ENCODE data around the gene SLC12A2.

The SLC12A2 gene

GRCh38 chr5:128132499-128132898 is 48.9 kb downstream of the SLC12A2 start:
- Histone ChIP-seq H3K79me2 (ENCODE audit: insufficient read depth, low read length) (no peaks in the 10 kb centered on the region), H3K9me2 (ENCODE audit: low read depth, low read length) (no peaks in the 10 kb centered on the region), H3K9ac (ENCODE audit: low read length) (no peak overlapping the region), H4K20me1 (ENCODE audit: insufficient read depth, low read length) (no peaks in the 10 kb centered on the region), H3K9me3 (ENCODE audit: low read length) (no peaks in the 10 kb centered on the region), H3K4me3 (ENCODE audit: low read depth, low read length, poor library complexity, severe bottlenecking) (no peak overlapping the region), H3K4me2 (ENCODE audit: low read length) (no peak overlapping the region), H3K27ac (ENCODE audit: low read depth, low read length, poor library complexity, severe bottlenecking) (no peak overlapping the region), H2AFZ (ENCODE audit: low read length) (no peak overlapping the region), H3K4me1 (ENCODE audit: insufficient read depth, low read length, severe bottlenecking) (no peaks in the 10 kb centered on the region), H3K36me3 (ENCODE audit: insufficient read depth, low read length) (peaks cover 63% of the 10 kb centered on the region), H3K27me3 (ENCODE audit: insufficient read depth, low read length) (no peaks in the 10 kb centered on the region), H3F3A (ENCODE audit: insufficient read depth, low read length) (no peaks in the 10 kb centered on the region)
- no peak for TF ChIP-seq EZH2 (IDR thresholded peaks at IDR 0.05; ENCODE audit: borderline replicate concordance, low read length)
- TF ChIP-seq CTCF (IDR thresholded peaks at IDR 0.05; ENCODE audit: low read length) = no peak

GRCh38 chr5:128135286-128135685 is 51.7 kb downstream of the SLC12A2 start:
- Histone ChIP-seq H3K4me2 (ENCODE audit: low read length) (no peak overlapping the region), H3K27ac (ENCODE audit: low read depth, low read length, poor library complexity, severe bottlenecking) (no peak overlapping the region), H2AFZ (ENCODE audit: low read length) (no peak overlapping the region), H3K9ac (ENCODE audit: low read length) (no peak overlapping the region), H3K9me3 (ENCODE audit: low read length) (no peaks in the 10 kb centered on the region), H3K4me1 (ENCODE audit: insufficient read depth, low read length, severe bottlenecking) (no peaks in the 10 kb centered on the region), H3F3A (ENCODE audit: insufficient read depth, low read length) (no peaks in the 10 kb centered on the region), H3K9me2 (ENCODE audit: low read depth, low read length) (no peaks in the 10 kb centered on the region), H3K36me3 (ENCODE audit: insufficient read depth, low read length) (peaks cover 70% of the 10 kb centered on the region), H4K20me1 (ENCODE audit: insufficient read depth, low read length) (no peaks in the 10 kb centered on the region), H3K4me3 (ENCODE audit: low read depth, low read length, poor library complexity, severe bottlenecking) (no peak overlapping the region), H3K27me3 (ENCODE audit: insufficient read depth, low read length) (no peaks in the 10 kb centered on the region), H3K79me2 (ENCODE audit: insufficient read depth, low read length) (no peaks in the 10 kb centered on the region)
- TF ChIP-seq CTCF (IDR thresholded peaks at IDR 0.05; ENCODE audit: low read length) = no peak
- TF ChIP-seq EZH2 (IDR thresholded peaks at IDR 0.05; ENCODE audit: borderline replicate concordance, low read length) = no peak

DNA sequence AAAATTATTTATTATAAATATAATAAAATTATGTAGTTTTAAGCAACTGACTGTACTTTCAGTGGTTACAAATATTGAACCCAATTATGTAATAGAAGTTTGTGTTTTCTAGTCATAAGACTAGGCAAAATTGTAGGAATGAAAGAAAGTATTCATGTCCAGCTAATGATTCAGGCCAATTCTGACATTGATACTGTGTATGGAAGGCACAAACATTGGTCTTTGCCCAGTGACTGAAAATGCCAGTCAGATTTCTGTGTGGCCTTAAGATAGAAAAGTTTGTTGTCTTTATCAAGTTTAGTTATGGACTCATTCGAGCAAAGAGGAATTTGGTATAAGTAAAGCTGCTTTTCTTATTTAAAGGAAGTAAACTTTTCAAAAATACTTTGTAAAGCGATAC is 60.3 kb downstream of the SLC12A2 start:
- Histone ChIP-seq H3K4me1 (ENCODE audit: insufficient read depth, low read length, severe bottlenecking) (no peaks in the 10 kb centered on the region), H3K9me3 (ENCODE audit: low read length) (no peaks in the 10 kb centered on the region), H4K20me1 (ENCODE audit: insufficient read depth, low read length) (no peaks in the 10 kb centered on the region), H3K27ac (ENCODE audit: low read depth, low read length, poor library complexity, severe bottlenecking) (no peak overlapping the region), H3K27me3 (ENCODE audit: insufficient read depth, low read length) (no peaks in the 10 kb centered on the region), H3F3A (ENCODE audit: insufficient read depth, low read length) (no peaks in the 10 kb centered on the region), H2AFZ (ENCODE audit: low read length) (no peak overlapping the region), H3K9me2 (ENCODE audit: low read depth, low read length) (no peaks in the 10 kb centered on the region), H3K4me3 (ENCODE audit: low read depth, low read length, poor library complexity, severe bottlenecking) (no peak overlapping the region), H3K4me2 (ENCODE audit: low read length) (no peak overlapping the region), H3K9ac (ENCODE audit: low read length) (no peak overlapping the region), H3K36me3 (ENCODE audit: insufficient read depth, low read length) (peaks cover 56% of the 10 kb centered on the region), H3K79me2 (ENCODE audit: insufficient read depth, low read length) (no peaks in the 10 kb centered on the region)
- TF ChIP-seq EZH2 (IDR thresholded peaks at IDR 0.05; ENCODE audit: borderline replicate concordance, low read length) (no peak), CTCF (IDR thresholded peaks at IDR 0.05; ENCODE audit: low read length) (no peak)

Data from OCI-LY1 (cell line).